Stomach smooth muscle (tissue), 2 donors: ENCODE measurements around the gene GBA2.
A peak's percentile ranks its signal among the peaks of the same experiment; 100 is the strongest.

Experiments
- H3K27ac ChIP-seq: one replicate; pipeline ENCODE4 v1.7.0; 2013; ENCODE audit warnings: mild to moderate bottlenecking, low read length, inconsistent platforms
- H3K27me3 ChIP-seq, 2 donors: one replicate each; pipeline ENCODE4 v1.7.0; 2013; ENCODE audit warnings: low read length in 2 of 2; ENCODE audit not compliant: insufficient read depth in 2 of 2, control insufficient read depth in 1 of 2
- H3K36me3 ChIP-seq, 2 donors: one replicate each; pipeline ENCODE4 v1.7.0; 2013; ENCODE audit warnings: low read length in 2 of 2; ENCODE audit not compliant: control insufficient read depth in 2 of 2, insufficient read depth in 2 of 2
- H3K4me1 ChIP-seq: one replicate; pipeline ENCODE4 v1.7.0; 2013; ENCODE audit warnings: low read length; ENCODE audit not compliant: control insufficient read depth, insufficient read depth
- H3K4me3 ChIP-seq, 2 donors: one replicate each; pipeline ENCODE4 v1.7.0; 2013; ENCODE audit warnings: low read length in 2 of 2
- H3K9ac ChIP-seq, 2 donors: one replicate each; pipeline ENCODE4 v1.7.0; 2013; ENCODE audit warnings: low read length in 2 of 2, mild to moderate bottlenecking in 1 of 2
- H3K9me3 ChIP-seq, 2 donors: one replicate each; pipeline ENCODE4 v1.7.0; 2013; ENCODE audit warnings: low read length in 2 of 2; ENCODE audit not compliant: control insufficient read depth in 2 of 2
- donor health status: healthy.
- donor health status: Pancreatic carcinoma.

Gene GBA2

GRCh38 chr9:35695943-35696401 lies 53.1 kb downstream of the GBA2 start:
- Histone ChIP-seq H3K9ac (no peak overlapping the region), H3K4me1 (peaks cover 26% of the 10 kb centered on the region), H3K27ac (peak overlapping the region; percentile 84), H3K27me3 (no peaks in the 10 kb centered on the region), H3K36me3 (peaks cover 50 to 53% of the 10 kb centered on the region in 2 donors), H3K9me3 (no peaks in the 10 kb centered on the region), H3K4me3 (no peak overlapping the region)

DNA sequence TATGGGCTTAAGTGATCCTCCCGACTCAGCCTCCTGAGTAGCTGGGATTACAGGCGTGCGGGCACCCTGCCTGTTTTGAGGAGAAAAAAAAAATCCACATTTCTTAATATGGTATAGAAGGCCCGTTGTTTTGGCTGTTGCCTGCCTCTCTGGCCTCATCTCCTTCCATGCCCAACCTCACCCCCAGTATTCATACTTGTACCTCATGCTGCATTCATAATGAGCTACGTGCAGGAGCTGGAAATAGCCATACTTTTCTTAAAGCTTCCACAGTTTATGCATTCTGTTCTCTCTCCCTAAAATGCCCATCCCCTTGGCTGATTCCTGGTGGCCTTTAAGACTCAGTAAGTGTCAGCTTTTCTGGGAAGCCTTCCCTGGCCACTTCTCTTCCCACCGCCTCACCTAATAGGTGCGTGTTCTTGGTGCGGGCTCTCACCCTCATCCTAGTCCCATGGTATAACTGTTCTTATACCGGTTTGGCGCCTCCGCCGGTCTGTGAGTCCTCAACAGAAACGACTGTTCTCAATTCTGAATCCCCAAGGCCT lies 57.2 kb downstream of the GBA2 start:
- Histone ChIP-seq H3K27ac (peak overlapping the region; percentile 100), H3K9ac (peak overlapping the region; percentile 98), H3K4me1 (peaks cover 22% of the 10 kb centered on the region), H3K4me3 (peak overlapping the region; percentile 70 to 92), H3K27me3 (no peaks in the 10 kb centered on the region), H3K36me3 (peaks cover 23 to 30% of the 10 kb centered on the region in 2 donors), H3K9me3 (no peaks in the 10 kb centered on the region)

- Histone ChIP-seq H3K9ac (peak overlapping the region; percentile 98), H3K36me3 (peaks cover 19 to 30% of the 10 kb centered on the region in 2 donors), H3K9me3 (no peaks in the 10 kb centered on the region), H3K4me3 (peak overlapping the region; percentile 70 to 92), H3K27ac (peak overlapping the region; percentile 100), H3K4me1 (peaks cover 21% of the 10 kb centered on the region), H3K27me3 (no peaks in the 10 kb centered on the region)
Measured at GRCh38 chr9:35691334-35691650, 57.7 kb downstream of the GBA2 start.

DNA sequence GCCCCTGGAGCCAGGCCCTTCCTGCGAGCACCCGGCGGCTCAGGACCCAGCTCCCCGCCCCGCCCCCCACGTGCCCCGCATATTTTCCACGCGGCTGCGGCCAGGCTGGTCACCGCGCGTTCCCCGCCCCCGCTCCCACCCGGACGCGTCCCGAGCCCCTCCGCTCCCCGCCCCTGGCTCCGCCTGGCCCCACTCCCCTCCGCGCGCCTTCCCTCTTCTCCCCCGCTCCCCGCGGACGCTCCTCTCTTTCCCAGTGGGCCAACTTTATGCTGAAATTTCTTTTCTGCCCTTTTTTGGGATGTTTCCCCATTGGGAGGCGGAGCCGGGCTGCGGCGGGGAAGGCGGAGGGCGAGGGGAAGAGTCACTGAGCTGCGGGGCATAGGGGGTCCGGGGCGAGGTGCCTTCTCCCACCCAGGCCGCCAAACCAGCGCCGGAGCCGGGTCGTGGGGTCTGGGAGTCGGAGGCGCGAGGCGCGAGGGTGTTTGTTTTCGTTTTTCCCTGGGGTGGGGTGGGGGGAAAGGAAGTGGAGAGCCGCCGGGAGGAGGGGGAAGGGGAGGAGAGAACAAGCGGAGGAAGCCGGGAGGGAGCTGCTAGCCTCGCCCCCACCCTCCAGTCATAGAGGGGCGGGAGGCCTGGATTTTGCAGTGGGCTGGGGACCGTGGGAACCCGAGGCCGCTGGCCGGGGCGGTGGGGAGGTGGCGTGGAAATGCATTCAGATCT lies 58.3 kb downstream of the GBA2 start:
- H3K27me3 ChIP-seq, result no peaks in the 10 kb centered on the region
- no peaks in the 10 kb centered on the region for H3K9me3 ChIP-seq
- H3K4me3 ChIP-seq, result peak overlapping the region; percentile 77 to 92
- H3K4me1 ChIP-seq, result peaks cover 22% of the 10 kb centered on the region
- H3K36me3 ChIP-seq, result peaks cover 18 to 29% of the 10 kb centered on the region in 2 donors
- H3K9ac ChIP-seq, result peak overlapping the region; percentile 98 to 99
- H3K27ac ChIP-seq, result peak overlapping the region; percentile 100

DNA sequence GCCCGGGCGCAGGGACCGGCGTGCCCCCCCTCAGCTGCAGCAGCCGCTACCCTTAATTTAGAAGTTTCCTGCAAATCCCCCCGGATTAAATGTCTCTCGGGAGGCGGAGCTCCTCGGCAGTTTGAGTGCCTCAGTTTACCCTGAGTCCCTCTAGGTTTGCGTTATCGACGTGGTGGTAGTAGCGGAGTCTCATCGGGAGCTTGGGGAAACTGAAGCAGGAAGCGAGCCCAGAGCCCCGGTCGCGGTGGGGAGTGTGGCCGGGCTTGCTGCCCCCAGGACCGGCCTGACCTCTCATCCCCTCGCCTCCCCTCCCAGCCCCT lies 58.8 kb downstream of the GBA2 start:
- Histone ChIP-seq H3K4me3 (peak overlapping the region; percentile 77 to 92), H3K27me3 (no peaks in the 10 kb centered on the region), H3K4me1 (peaks cover 26% of the 10 kb centered on the region), H3K36me3 (peaks cover 22 to 32% of the 10 kb centered on the region in 2 donors), H3K27ac (peak overlapping the region; percentile 100), H3K9ac (peak overlapping the region; percentile 86 to 99), H3K9me3 (no peaks in the 10 kb centered on the region)

DNA sequence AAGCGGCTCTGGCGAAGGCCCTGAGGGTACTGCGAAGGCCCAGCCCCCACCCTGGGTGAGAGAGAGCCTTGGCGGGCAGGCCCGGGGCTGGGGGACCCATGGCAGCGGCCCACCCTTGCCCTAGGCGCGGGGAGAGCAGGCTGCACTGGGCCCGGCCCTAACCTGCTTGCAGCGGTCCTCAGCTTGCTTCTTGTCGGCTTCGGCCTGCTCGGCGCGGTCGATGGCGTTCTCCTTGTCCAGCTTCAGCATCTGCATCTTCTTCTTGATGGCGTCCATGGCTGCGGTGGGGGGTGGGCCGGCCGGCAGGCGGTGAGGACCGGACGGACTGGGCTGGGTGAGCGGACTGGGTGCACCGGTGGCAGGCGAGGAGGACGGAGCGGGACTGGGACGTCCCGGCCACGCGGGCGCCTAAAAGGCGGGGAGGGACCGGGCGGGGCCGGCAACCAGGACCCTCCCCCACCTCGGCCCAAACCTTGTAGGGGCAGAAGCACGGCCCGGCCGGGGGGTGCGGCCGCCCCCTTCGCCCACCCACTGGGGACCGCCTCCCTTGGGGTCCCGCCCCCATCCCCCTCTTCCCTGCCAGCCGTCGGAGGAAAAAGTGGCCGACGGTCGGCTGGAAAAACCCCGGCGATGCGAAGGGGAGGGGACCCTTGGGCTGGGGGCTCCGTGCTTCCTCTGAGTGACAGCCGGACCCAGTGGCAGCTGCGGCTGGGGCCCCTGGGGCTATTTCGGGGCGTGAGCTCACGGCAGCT lies 59.3 kb downstream of the GBA2 start, which contains the start of gene TPM2:
TPM2 (minus strand) TSS at position 384 of the 752 bp plus-strand sequence; CDS start at position 276, 108 bp downstream.
- Histone ChIP-seq H3K36me3 (peaks cover 28 to 37% of the 10 kb centered on the region in 2 donors), H3K27me3 (no peaks in the 10 kb centered on the region), H3K9me3 (no peaks in the 10 kb centered on the region), H3K4me1 (peaks cover 29% of the 10 kb centered on the region), H3K27ac (peak within 1 kb of the TSS; percentile 100), H3K4me3 (peak within 1 kb of the TSS; percentile 92 to 95), H3K9ac (peak within 1 kb of the TSS; percentile 99)

GRCh38 chr9:35688558-35689541 lies 60.2 kb downstream of the GBA2 start:
- no peaks in the 10 kb centered on the region for H3K27me3 ChIP-seq
- no peaks in the 10 kb centered on the region for H3K9me3 ChIP-seq
- H3K4me3 ChIP-seq, result peak overlapping the region; percentile 92 to 95
- peaks cover 34 to 46% of the 10 kb centered on the region in 2 donors for H3K36me3 ChIP-seq
- peak overlapping the region; percentile 99 for H3K9ac ChIP-seq
- peak overlapping the region; percentile 100 for H3K27ac ChIP-seq
- peaks cover 36% of the 10 kb centered on the region for H3K4me1 ChIP-seq

DNA sequence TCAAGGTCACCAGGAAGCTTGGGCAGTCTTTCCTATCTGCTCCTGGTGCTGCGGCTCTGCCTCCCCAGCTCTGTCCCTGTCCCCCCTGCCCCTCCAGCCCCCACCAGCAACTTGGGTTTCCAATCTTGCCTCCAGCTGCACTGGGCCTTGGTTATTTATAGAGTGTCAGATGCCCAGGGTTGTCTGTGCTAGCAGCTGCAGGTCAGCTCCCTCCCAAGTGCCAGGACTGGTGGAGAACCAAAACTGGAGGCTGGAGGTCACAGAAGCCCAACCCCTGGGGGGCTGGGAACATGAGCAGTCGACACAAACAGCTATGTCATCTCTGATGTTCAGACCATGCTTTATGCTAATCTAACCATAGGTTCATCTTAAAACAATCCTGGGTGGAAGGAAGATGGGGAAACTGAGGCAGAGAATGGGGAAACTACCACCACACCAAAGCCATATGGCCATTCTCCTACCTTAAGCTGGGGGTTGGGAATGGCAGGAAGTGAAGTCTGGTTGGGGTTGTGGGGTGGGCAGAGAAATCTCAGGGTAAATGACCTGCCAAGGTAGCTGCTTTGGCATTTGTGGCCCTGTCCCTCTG lies 61.0 kb downstream of the GBA2 start:
- H3K9ac ChIP-seq, result peak overlapping the region; percentile 99
- H3K9me3 ChIP-seq, result no peaks in the 10 kb centered on the region
- peaks cover 42 to 54% of the 10 kb centered on the region in 2 donors for H3K36me3 ChIP-seq
- peak overlapping the region; percentile 100 for H3K27ac ChIP-seq
- no peaks in the 10 kb centered on the region for H3K27me3 ChIP-seq
- H3K4me1 ChIP-seq, result peaks cover 44% of the 10 kb centered on the region
- peak overlapping the region; percentile 92 to 95 for H3K4me3 ChIP-seq

DNA sequence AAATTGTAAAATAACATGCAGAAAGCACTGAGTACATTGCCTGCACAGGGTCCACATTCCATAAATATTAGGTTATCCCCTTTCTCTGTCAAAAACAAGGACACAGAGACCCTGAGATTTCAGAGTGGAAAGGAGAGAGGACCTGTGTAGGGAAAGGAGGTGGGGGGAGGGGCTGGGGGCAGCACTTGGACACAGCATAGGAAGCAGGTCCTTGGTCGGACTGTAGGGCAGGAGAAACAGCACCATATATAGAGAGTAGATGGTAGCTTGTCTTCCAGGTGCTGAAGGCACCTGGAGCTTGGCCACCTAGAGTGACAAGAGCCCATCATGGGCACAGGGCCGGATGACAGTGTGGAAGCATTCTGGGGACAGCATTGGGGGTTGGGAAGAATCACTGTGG lies 61.7 kb downstream of the GBA2 start:
- Histone ChIP-seq H3K36me3 (peaks cover 50 to 61% of the 10 kb centered on the region in 2 donors), H3K9ac (peak overlapping the region; percentile 99), H3K9me3 (no peaks in the 10 kb centered on the region), H3K27me3 (no peaks in the 10 kb centered on the region), H3K4me3 (peak overlapping the region; percentile 92 to 95), H3K27ac (peak overlapping the region; percentile 100), H3K4me1 (peaks cover 52% of the 10 kb centered on the region)
